Stimulated activated naive CD8-positive, alpha-beta T cell treated with anti-CD3 and anti-CD28 coated beads, Interleukin-15, Interleukin-2, amounts not matched to agents 100 ng/mL and 50 ng/mL, for 24 hours (primary cell): ENCODE data around the gene CRACDL.
A peak's percentile ranks its signal among the peaks of the same experiment; 100 is the strongest.

Experiments used
- H3K27ac Mint-ChIP-seq: one replicate; pipeline ENCODE4 v1.8.0; 2021; ENCODE audit warnings: mild to moderate bottlenecking, mixed read lengths
- H3K27me3 Mint-ChIP-seq: one replicate; pipeline ENCODE4 v1.8.0; 2021; ENCODE audit warnings: mixed read lengths
- H3K36me3 Mint-ChIP-seq: one replicate; pipeline ENCODE4 v1.8.0; 2021; ENCODE audit warnings: low read depth, mixed read lengths
- H3K4me1 Mint-ChIP-seq: one replicate; pipeline ENCODE4 v1.8.0; 2021; ENCODE audit warnings: low read depth, mixed read lengths
- H3K4me3 Mint-ChIP-seq: one replicate; pipeline ENCODE4 v1.8.0; 2021; ENCODE audit warnings: mild to moderate bottlenecking, mixed read lengths
- H3K9me3 Mint-ChIP-seq: one replicate; pipeline ENCODE4 v1.8.0; 2021; ENCODE audit warnings: mixed read lengths

Gene CRACDL

GRCh38 chr2:98913916-98914712 is 21.9 kb downstream of the CRACDL start:
- H3K36me3 Mint-ChIP-seq: no peaks in the 10 kb centered on the region
- no peak overlapping the region for H3K27ac Mint-ChIP-seq

GRCh38 chr2:98912957-98913915 is 22.8 kb downstream of the CRACDL start:
- Mint-ChIP-seq H3K36me3 (no peaks in the 10 kb centered on the region), H3K27ac (no peak overlapping the region), H3K27me3 (peaks cover 29% of the 10 kb centered on the region), H3K4me3 (no peak overlapping the region), H3K4me1 (peaks cover 39% of the 10 kb centered on the region), H3K9me3 (no peaks in the 10 kb centered on the region)

More at GRCh38 chr2:98913916-98914712, 21.9 kb downstream of the CRACDL start:
- peaks cover 36% of the 10 kb centered on the region for H3K27me3 Mint-ChIP-seq
- no peaks in the 10 kb centered on the region for H3K9me3 Mint-ChIP-seq
- H3K4me3 Mint-ChIP-seq: no peak overlapping the region
- peaks cover 33% of the 10 kb centered on the region for H3K4me1 Mint-ChIP-seq

GRCh38 chr2:98912221-98912851 is 23.7 kb downstream of the CRACDL start:
- H3K9me3 Mint-ChIP-seq: no peaks in the 10 kb centered on the region
- no peaks in the 10 kb centered on the region for H3K36me3 Mint-ChIP-seq
- no peak overlapping the region for H3K4me3 Mint-ChIP-seq
- H3K4me1 Mint-ChIP-seq: peaks cover 39% of the 10 kb centered on the region
- H3K27me3 Mint-ChIP-seq: peaks cover 29% of the 10 kb centered on the region
- H3K27ac Mint-ChIP-seq: no peak overlapping the region

GRCh38 chr2:98911376-98912154 is 24.5 kb downstream of the CRACDL start:
- no peak overlapping the region for H3K27ac Mint-ChIP-seq
- H3K4me3 Mint-ChIP-seq: peak overlapping the region; percentile 18
- peaks cover 27% of the 10 kb centered on the region for H3K27me3 Mint-ChIP-seq
- peaks cover 39% of the 10 kb centered on the region for H3K4me1 Mint-ChIP-seq
- no peaks in the 10 kb centered on the region for H3K9me3 Mint-ChIP-seq
- H3K36me3 Mint-ChIP-seq: no peaks in the 10 kb centered on the region

DNA sequence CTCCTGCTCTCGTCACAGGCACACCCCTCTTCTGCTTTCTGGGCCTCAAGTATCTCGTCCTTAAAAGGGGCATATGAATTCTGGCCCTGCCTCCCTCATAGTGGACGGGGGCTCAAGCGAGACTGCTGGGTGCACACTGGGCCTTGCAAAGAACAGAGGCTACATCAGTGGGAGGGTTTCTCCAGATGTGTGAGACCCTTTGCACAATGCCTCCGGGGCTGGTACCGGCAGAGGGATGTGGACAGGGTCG is 25.0 kb downstream of the CRACDL start:
- H3K36me3 Mint-ChIP-seq: no peaks in the 10 kb centered on the region
- peaks cover 28% of the 10 kb centered on the region for H3K27me3 Mint-ChIP-seq
- no peak overlapping the region for H3K27ac Mint-ChIP-seq
- no peak overlapping the region for H3K4me3 Mint-ChIP-seq
- no peaks in the 10 kb centered on the region for H3K9me3 Mint-ChIP-seq
- H3K4me1 Mint-ChIP-seq: peaks cover 39% of the 10 kb centered on the region

DNA sequence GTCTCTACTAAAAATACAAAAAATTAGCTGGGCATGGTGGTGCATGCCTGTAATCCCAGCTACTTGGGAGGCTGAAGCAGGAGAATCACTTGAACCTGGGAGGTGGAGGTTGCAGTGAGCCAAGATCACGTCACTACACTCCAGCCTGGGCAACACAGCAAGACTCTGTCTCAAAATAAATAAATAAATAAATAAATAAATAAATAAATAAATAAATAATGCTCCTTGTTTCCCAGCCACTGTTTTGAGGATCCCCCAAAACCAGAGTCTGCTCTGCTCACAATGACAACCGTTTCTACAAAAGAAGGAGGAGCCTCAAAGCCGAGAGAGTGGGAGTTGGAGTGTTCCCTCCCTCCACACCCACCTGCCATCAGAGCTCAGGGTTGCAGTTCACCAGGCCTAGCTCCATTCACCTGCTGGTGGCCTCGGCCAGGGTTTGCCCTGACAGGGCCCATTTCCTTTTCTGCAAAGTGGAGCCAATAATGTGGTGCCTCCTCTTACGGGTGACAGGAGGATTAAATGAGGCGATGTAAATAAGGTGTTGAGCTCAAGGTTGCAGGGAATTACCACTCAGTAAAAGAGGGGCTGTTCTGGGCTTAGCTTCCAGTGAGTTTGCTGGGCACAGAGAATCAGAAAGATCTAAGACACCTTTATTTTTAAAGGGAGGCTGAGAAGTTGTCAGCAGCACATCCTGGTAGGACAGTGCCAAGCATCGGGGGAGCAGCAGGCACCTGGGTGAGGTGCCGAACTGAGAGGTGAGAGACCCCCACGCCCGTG is 25.5 kb downstream of the CRACDL start:
- peaks cover 28% of the 10 kb centered on the region for H3K27me3 Mint-ChIP-seq
- no peak overlapping the region for H3K4me3 Mint-ChIP-seq
- peaks cover 39% of the 10 kb centered on the region for H3K4me1 Mint-ChIP-seq
- H3K9me3 Mint-ChIP-seq: no peaks in the 10 kb centered on the region
- no peak overlapping the region for H3K27ac Mint-ChIP-seq
- H3K36me3 Mint-ChIP-seq: no peaks in the 10 kb centered on the region

GRCh38 chr2:98909317-98910211 is 26.5 kb downstream of the CRACDL start:
- Mint-ChIP-seq H3K36me3 (no peaks in the 10 kb centered on the region), H3K4me1 (peaks cover 39% of the 10 kb centered on the region), H3K27ac (no peak overlapping the region), H3K9me3 (no peaks in the 10 kb centered on the region), H3K4me3 (no peak overlapping the region), H3K27me3 (peaks cover 24% of the 10 kb centered on the region)

GRCh38 chr2:98908931-98909316 is 27.1 kb downstream of the CRACDL start:
- H3K4me3 Mint-ChIP-seq: no peak overlapping the region

DNA sequence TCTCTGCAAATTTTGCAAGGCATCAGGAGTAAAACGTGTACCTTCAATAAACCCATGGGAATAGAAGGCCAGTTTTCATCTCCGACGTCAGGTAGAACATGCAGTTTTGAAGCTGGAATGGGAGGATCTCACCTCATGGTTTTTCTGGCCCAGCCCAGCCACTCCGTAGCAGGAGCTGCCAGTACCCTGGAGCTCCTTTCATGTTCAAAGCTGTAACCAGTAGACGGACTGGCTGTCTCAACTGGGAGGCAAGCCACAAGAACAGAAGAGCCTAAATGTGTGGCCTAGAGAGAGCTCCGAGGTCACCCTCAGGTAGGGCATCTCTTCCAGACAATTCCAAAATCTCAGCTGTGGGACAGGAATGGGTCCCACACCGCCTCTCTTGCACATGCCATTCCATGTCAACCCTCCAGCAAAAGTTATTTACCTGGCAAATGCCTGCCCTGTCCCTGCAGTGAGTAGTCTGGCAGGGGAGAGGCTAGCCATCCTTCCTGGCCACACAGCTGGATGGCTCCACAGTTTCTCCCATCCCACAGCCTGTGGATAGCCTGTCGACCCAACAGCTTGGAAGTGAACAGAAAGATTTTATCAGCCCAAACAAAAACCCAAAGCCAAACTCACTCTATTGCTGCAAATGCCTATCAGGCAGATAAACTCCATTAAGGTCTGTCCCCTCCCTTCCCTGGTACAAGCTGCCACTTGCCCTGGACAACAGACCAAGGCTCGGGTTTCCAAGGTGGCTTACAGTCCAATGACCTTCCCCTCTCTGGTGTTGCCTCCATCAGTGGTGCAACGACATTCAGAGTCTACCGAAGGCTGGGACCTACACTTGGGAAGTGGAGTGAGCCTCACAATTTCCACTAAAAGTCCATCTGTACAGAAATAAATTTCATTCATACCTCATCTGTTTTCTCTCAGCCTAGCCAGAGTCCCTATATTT is 27.8 kb downstream of the CRACDL start:
- no peak overlapping the region for H3K4me3 Mint-ChIP-seq
- no peak overlapping the region for H3K27ac Mint-ChIP-seq
- no peaks in the 10 kb centered on the region for H3K9me3 Mint-ChIP-seq
- H3K4me1 Mint-ChIP-seq: peaks cover 37% of the 10 kb centered on the region
- peaks cover 20% of the 10 kb centered on the region for H3K27me3 Mint-ChIP-seq
- H3K36me3 Mint-ChIP-seq: no peaks in the 10 kb centered on the region

More at GRCh38 chr2:98908931-98909316, 27.1 kb downstream of the CRACDL start:
- Mint-ChIP-seq H3K4me1 (peaks cover 39% of the 10 kb centered on the region), H3K27me3 (peaks cover 24% of the 10 kb centered on the region), H3K36me3 (no peaks in the 10 kb centered on the region), H3K27ac (no peak overlapping the region), H3K9me3 (no peaks in the 10 kb centered on the region)

- Mint-ChIP-seq H3K27me3 (peaks cover 15% of the 10 kb centered on the region), H3K36me3 (no peaks in the 10 kb centered on the region), H3K4me1 (peaks cover 29% of the 10 kb centered on the region), H3K4me3 (no peak overlapping the region), H3K27ac (no peak overlapping the region), H3K9me3 (no peaks in the 10 kb centered on the region)
Measured at GRCh38 chr2:98907385-98907784, 28.6 kb downstream of the CRACDL start.

DNA sequence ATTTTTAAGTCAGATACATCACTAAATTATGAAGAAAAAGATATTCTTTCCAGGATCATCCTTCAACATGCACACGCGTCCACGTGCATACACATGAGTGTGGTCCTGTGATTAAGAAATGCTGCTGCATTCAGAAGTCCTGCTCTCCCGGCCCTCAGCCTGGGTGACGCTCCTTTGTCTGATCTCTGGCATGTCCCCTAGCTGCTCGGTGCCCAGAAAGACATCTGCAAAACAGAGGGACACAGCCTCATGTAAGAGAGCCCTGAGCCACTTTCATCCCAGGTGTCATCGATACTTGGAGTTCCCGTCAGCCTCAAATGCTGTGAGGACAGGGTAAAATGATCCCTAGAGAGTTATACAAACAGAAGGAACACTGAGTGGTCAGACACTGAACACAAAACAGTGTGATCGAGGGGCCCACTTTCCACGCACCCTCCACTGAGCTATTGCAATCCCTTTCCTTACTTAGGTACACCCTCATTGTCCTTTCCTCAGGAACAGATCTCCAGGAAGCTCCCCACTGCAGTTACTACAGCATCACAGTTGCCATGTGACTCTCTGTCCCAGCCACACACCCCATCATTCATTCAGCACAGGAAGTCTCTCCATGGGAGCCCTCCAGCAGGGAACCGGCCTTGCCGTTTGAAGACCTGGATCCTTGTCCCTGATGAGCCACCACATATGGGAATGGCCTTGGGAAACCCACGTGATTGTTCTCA is 32.1 kb downstream of the CRACDL start:
- Mint-ChIP-seq H3K27me3 (peaks cover 3% of the 10 kb centered on the region), H3K4me3 (no peak overlapping the region), H3K36me3 (no peaks in the 10 kb centered on the region), H3K27ac (no peak overlapping the region), H3K9me3 (no peaks in the 10 kb centered on the region), H3K4me1 (peaks cover 5% of the 10 kb centered on the region)

- no peaks in the 10 kb centered on the region for H3K4me1 Mint-ChIP-seq
- H3K9me3 Mint-ChIP-seq: no peaks in the 10 kb centered on the region
- H3K27me3 Mint-ChIP-seq: peaks cover 3% of the 10 kb centered on the region
- no peaks in the 10 kb centered on the region for H3K36me3 Mint-ChIP-seq
- no peak overlapping the region for H3K27ac Mint-ChIP-seq
- no peak overlapping the region for H3K4me3 Mint-ChIP-seq
Measured at GRCh38 chr2:98903064-98903355, 33.0 kb downstream of the CRACDL start.
